GM12878 (cell line): ENCODE data around the gene RAD17. TPM values are rescaled to one million over a fixed set of nuclear protein-coding genes. Genes with fewer than 3 reads are reported as not detected.
A peak's percentile ranks its signal among the peaks of the same experiment; 100 is the strongest.

Source experiments
- ATAC-seq: fragments of 200-7000 bp; cut with Tn5 transposase; 3 replicates; pipeline ENCODE4 v1.9.1; 2020; ENCODE audit warnings: mild to moderate bottlenecking, moderate library complexity
- BruUV-seq: library from RNA; stranded (reverse); fragments of 400-500 nt; replicated peaks from 2 replicates; lab custom pipeline; 2021; lab: Mats Ljungman, UMichigan
- CTCF ChIA-PET: fragments of 300-600 bp; sonication (Branson Sonifier 250); formaldehyde crosslinking; extraction: SDS; loops from one replicate; lab custom pipeline; 2021; ENCODE audit warnings: inconsistent platforms; lab: Yijun Ruan, JAX
- POLR2A ChIA-PET: fragments of 350-600 bp; formaldehyde crosslinking; extraction: SDS; loops from one replicate; lab custom pipeline; 2021; ENCODE audit warnings: inconsistent platforms; lab: Charles Lee
- RAD21 ChIA-PET: fragments of 300-600 bp; sonication (Branson Sonifier 250); formaldehyde crosslinking; loops from one replicate; lab custom pipeline; 2023; ENCODE audit warnings: antibody characterized with exemption; ENCODE audit not compliant: unreplicated experiment; lab: Charles Lee
- SMC1A ChIA-PET: fragments of 300-600 bp; sonication (Branson Sonifier 250); formaldehyde crosslinking; loops from one replicate; lab custom pipeline; 2023; ENCODE audit not compliant: unreplicated experiment, uncharacterized antibody; lab: Charles Lee
- DNase-seq: peaks from one replicate; pipeline ENCODE4 v3.0.0-alpha.2; 2011; ENCODE audit warnings: low read depth, low spot score
- FAIRE-seq: peaks from 3 replicates; lab custom pipeline; 2011; peaks lifted over from hg19 to GRCh38; lab: Jason Lieb, UNC
- H2AFZ ChIP-seq: 2 replicates; pipeline ENCODE4 v1.6.0; 2011; ENCODE audit warnings: low read depth, low read length, control low read depth; ENCODE audit not compliant: control insufficient read depth
- H3K27ac ChIP-seq: 2 replicates; pipeline ENCODE4 v1.5.1; 2011; ENCODE audit warnings: control low read depth; ENCODE audit not compliant: control insufficient read depth, insufficient read depth
- H3K27me3 ChIP-seq, 2 experiments: replicated peaks in 1 of 2; 2 replicates each; pipeline versions ENCODE4 v1.6.0 to v1.6.1; 2011; ENCODE audit warnings: low read length in 1 of 2; ENCODE audit not compliant: control insufficient read depth in 2 of 2, insufficient read depth in 2 of 2
- H3K36me3 ChIP-seq, 2 experiments: 2 replicates each; pipeline ENCODE4 v1.5.1; 2011; ENCODE audit warnings: low read length in 1 of 2; ENCODE audit not compliant: control insufficient read depth in 2 of 2, insufficient read depth in 2 of 2
- H3K4me1 ChIP-seq: 2 replicates; pipeline ENCODE4 v1.6.1; 2011; ENCODE audit warnings: mild to moderate bottlenecking, low read length, moderate library complexity, mixed read lengths; ENCODE audit not compliant: control insufficient read depth, insufficient read depth
- H3K4me2 ChIP-seq: 2 replicates; pipeline ENCODE4 v1.6.0; 2011; ENCODE audit warnings: control low read depth; ENCODE audit not compliant: control insufficient read depth, insufficient read depth
- H3K4me3 ChIP-seq: fragments of 200-600 bp; sonication (generic); 2 replicates; pipeline ENCODE4 v1.5.1; 2016
- H3K79me2 ChIP-seq: 2 replicates; pipeline ENCODE4 v1.6.0; 2011; ENCODE audit warnings: low read length; ENCODE audit not compliant: control insufficient read depth, insufficient read depth
- H3K9ac ChIP-seq: 2 replicates; pipeline ENCODE4 v1.8.0; 2011; ENCODE audit warnings: low read length, control low read depth, mixed read lengths; ENCODE audit not compliant: control insufficient read depth, insufficient read depth
- H3K9me3 ChIP-seq: replicated peaks from 3 replicates; pipeline ENCODE4 v1.5.1; 2011; ENCODE audit warnings: mild to moderate bottlenecking, low read length; ENCODE audit not compliant: control insufficient read depth, insufficient read depth
- H4K20me1 ChIP-seq: 2 replicates; pipeline ENCODE4 v1.6.0; 2011; ENCODE audit not compliant: control insufficient read depth, insufficient read depth
- CBX5 ChIP-seq: sonication (generic); IDR thresholded peaks from 2 replicates; pipeline ENCODE4 v1.6.1; 2016; ENCODE audit warnings: low read depth, moderate library complexity, mild to moderate bottlenecking, inconsistent platforms
- CREB1 ChIP-seq: IDR thresholded peaks from 2 replicates; pipeline ENCODE4 v1.6.1; 2012; ENCODE audit warnings: low read depth, mild to moderate bottlenecking, inconsistent platforms
- DPF2 ChIP-seq: fragments of 450-650 bp; IDR thresholded peaks from 2 replicates; pipeline ENCODE4 v1.6.1; 2017; ENCODE audit warnings: mild to moderate bottlenecking
- ETV6 ChIP-seq, 2 experiments: fragments of 450-650 bp in 1 of 2; IDR thresholded peaks in 1 of 2; conservative IDR thresholded peaks in 1 of 2; 2 replicates each; pipeline ENCODE4 v1.6.1; 2014; ENCODE audit warnings: antibody characterized with exemption in 1 of 2, borderline replicate concordance in 1 of 2, low read depth in 1 of 2, mild to moderate bottlenecking in 1 of 2, moderate library complexity in 1 of 2
- EZH2 ChIP-seq: IDR thresholded peaks from 2 replicates; pipeline ENCODE4 v1.6.1; 2012; ENCODE audit warnings: low read depth, mild to moderate bottlenecking, control low read depth, inconsistent platforms, low read length, borderline replicate concordance; ENCODE audit not compliant: control insufficient read depth
- GATAD2B ChIP-seq: fragments of 450-650 bp; conservative IDR thresholded peaks from 2 replicates; pipeline ENCODE4 v1.6.1; 2017; ENCODE audit warnings: low read depth, mild to moderate bottlenecking, moderate library complexity
- HDAC2 ChIP-seq: fragments of 200-600 bp; sonication (generic); IDR thresholded peaks from 2 replicates; pipeline ENCODE4 v1.6.1; 2017
- IKZF1 ChIP-seq: fragments of 450-650 bp; conservative IDR thresholded peaks from 2 replicates; pipeline ENCODE4 v1.6.1; 2017; ENCODE audit warnings: antibody characterized with exemption, mild to moderate bottlenecking
- IRF4 ChIP-seq: IDR thresholded peaks from 2 replicates; pipeline ENCODE4 v1.6.1; 2011; ENCODE audit warnings: low read depth, low read length
- MEF2B ChIP-seq: fragments of 450-650 bp; IDR thresholded peaks from 2 replicates; pipeline ENCODE4 v1.6.1; 2018; ENCODE audit warnings: mild to moderate bottlenecking, moderate library complexity; ENCODE audit not compliant: partially characterized antibody, poor library complexity, severe bottlenecking
- NFYB ChIP-seq: IDR thresholded peaks from 2 replicates; pipeline ENCODE4 v1.6.1; 2011; ENCODE audit warnings: low read depth, mild to moderate bottlenecking, low read length, improper control_type of control experiment, moderate library complexity; ENCODE audit not compliant: insufficient read depth
- POLR2A ChIP-seq: IDR thresholded peaks from 2 replicates; pipeline ENCODE4 v1.6.1; 2011; ENCODE audit warnings: low read depth, mild to moderate bottlenecking, low read length
- RAD21 ChIP-seq: IDR thresholded peaks from 2 replicates; pipeline ENCODE4 v1.6.1; 2011; ENCODE audit warnings: mild to moderate bottlenecking, low read depth, low read length, moderate library complexity; ENCODE audit not compliant: insufficient read depth
- SRF ChIP-seq, 2 experiments: IDR thresholded peaks; 2 replicates each; pipeline ENCODE4 v1.6.1; 2011; ENCODE audit warnings: low read depth in 2 of 2, low read length in 2 of 2, mild to moderate bottlenecking in 1 of 2, moderate library complexity in 1 of 2
- TBL1XR1 ChIP-seq: IDR thresholded peaks from 2 replicates; pipeline ENCODE4 v1.6.1; 2012; ENCODE audit warnings: low read depth, low read length, improper control_type of control experiment
- ZNF622 ChIP-seq: fragments of 450-650 bp; IDR thresholded peaks from 2 replicates; pipeline ENCODE4 v1.6.1; 2017; ENCODE audit warnings: mild to moderate bottlenecking, inconsistent platforms
- WGBS: methylation state at CpG from one replicate; pipeline ENCODE4 v1.1.6; 2016; ENCODE audit warnings: low lambda C conversion rate; ENCODE audit not compliant: insufficient replicate concordance, insufficient coverage; ENCODE audit errors: missing lambda C conversion rate; 5-methylcytosine and 5-hydroxymethylcytosine counted together
- in situ Hi-C: fragments of 300-500 bp; cut with MboI; formaldehyde crosslinking; loops from 9 replicates; pipeline ENCODE4 v1.14.3; 2018; ENCODE audit warnings: mixed read lengths
- intact Hi-C: fragments of 100-400 bp; cut with micrococcal nuclease; formaldehyde crosslinking; loops from one replicate; pipeline ENCODE4 v1.14.2; 2022; ENCODE audit not compliant: unreplicated experiment
- polyA plus RNA-seq, 11 experiments: library from polyadenylated mRNA; depleted of rRNA in 4 of 11; unstranded in 6 of 11; stranded (reverse) in 5 of 11; fragments of >200 nt; fragmentation: Nextera tagmentation in 4 of 11; fragmentation: Illumina TruSeq in 1 of 11; extraction: Ambion mirVana in 4 of 11; extraction: Trizol in 1 of 11; gene quantifications; 1 replicate in 1 of 11; 2 replicates in 10 of 11; pipeline versions ENCODE4 v1.2.1 to v1.2.3, GENCODE V29; 2011 to 2016; ENCODE audit warnings: inconsistent platforms in 2 of 11, missing spikeins in 2 of 11, low read depth in 1 of 11
- total RNA-seq, 4 experiments: library from RNA; depleted of rRNA in 3 of 4; stranded (reverse); fragments of >200 nt in 3 of 4; fragmentation: Illumina TruSeq in 1 of 4; extraction: Trizol in 1 of 4; gene quantifications; 2 replicates each; pipeline versions ENCODE4 v1.2.1 to v1.2.3, GENCODE V29; 2013 to 2021
- TF ChIP-seq, protein P1 (sequence below): IDR thresholded peaks from 2 replicates; pipeline ENCODE4 v1.6.1; 2011; ENCODE audit warnings: low read depth, mild to moderate bottlenecking, low read length, moderate library complexity, borderline replicate concordance; ENCODE audit errors: extremely low read depth
- TF ChIP-seq, protein P2 (sequence below): fragments of 450-650 bp; IDR thresholded peaks from 2 replicates; pipeline ENCODE4 v1.6.1; 2016; ENCODE audit warnings: mild to moderate bottlenecking, moderate library complexity, borderline replicate concordance

RAD17 gene
- total and polyA plus RNA-seq, 10 of the 15 experiments (the other 5 are each of a cell fraction or from before 2014, with no cell fraction given): 23.9 to 55.4 (median 44.5) TPM

DNA sequence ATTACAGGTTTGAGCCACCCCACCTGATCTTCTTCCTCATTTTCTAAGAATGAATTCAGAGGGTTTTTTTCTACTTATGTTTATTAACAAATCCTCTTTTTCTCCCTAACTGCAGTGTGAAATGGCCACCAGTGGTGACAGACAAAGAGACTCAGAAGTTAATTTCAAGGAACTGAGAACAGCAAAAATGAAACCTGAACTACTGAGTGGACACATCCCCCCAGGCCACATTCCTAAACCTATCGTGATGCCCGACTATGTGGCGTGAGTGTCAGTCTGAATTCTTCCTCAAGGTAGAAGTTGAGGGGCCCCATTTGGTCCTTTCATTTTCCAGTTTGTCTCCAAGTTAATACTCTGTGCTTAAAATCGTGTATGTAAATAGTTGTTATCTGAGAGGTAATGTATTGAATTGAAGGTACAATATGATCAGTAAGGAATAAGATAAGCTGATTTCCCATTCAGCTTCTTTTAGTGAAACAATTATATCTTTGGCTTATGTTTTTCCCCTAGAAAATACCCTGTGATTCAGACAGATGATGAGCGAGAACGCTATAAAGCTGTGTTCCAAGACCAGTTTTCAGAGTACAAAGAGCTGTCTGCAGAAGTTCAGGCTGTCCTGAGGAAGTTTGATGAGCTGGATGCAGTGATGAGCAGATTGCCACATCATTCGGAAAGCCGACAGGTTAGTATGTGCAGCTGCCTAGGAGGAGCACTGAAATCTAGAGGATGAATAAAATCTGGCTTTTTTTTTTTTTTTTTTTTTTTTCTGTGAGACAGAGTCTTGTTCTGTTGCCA is 63.0 kb downstream of the RAD17 start:
- Histone ChIP-seq H3K36me3 (no peaks in the 10 kb centered on the region), H3K4me2 (peak overlapping the region; percentile 48), H4K20me1 (no peaks in the 10 kb centered on the region), H3K9me3 (no peaks in the 10 kb centered on the region), H3K4me1 (peaks cover 9% of the 10 kb centered on the region; the same call in 1 of the 2 replicates), H3K4me3 (peak overlapping the region; percentile 31), H2AFZ (peak overlapping the region; percentile 75), H3K27me3 (no peaks in the 10 kb centered on the region), H3K9ac (peak overlapping the region; percentile 50), H3K27ac (peak overlapping the region; percentile 76), H3K79me2 (no peaks in the 10 kb centered on the region)
- peak; percentile 64 for DNase-seq
- WGBS: 1% methylated on average over 8 of the region's 8 CpGs
- peak; percentile 76 for FAIRE-seq
- peak; percentile 90 for ATAC-seq
- in situ Hi-C loops (no loop called here), intact Hi-C loops (loop anchor here (1.0 to 10.0 kb wide), 3 partner anchors 35 to 60 kb away; partner anchors contain the start of gene OCLN)
- ChIA-PET CTCF (interaction anchor here (0.6 to 1.7 kb wide), 5 partner anchors 35 to 339 kb away, joined by 3 to 5 read pairs (median 3); partner anchors contain the start of gene SLC30A5), POLR2A (interaction anchor here (0.5 to 1.1 kb wide), 7 partner anchors 16 to 437 kb away, joined by 3 to 9 read pairs (median 3); partner anchors contain the start of genes AK6, RAD17 and TAF9), SMC1A (interaction anchor here (0.6 to 1.4 kb wide), 8 partner anchors 12 to 620 kb away, joined by 3 to 13 read pairs (median 4); partner anchors contain the start of gene RAD17), RAD21 (interaction anchor here (0.6 to 1.9 kb wide), 7 partner anchors 10 to 339 kb away, joined by 3 to 16 read pairs (median 4); partner anchors contain the start of genes OCLN and SLC30A5)
- TSS peak; percentile 86 for BruUV-seq
- TF ChIP-seq ETV6 (conservative IDR thresholded peaks at IDR 0.05 in 1 of 2, IDR thresholded peaks at IDR 0.05 in 1 of 2; ENCODE audit: borderline replicate concordance in 1 of 2, low read depth in 1 of 2) (peak in 1 of 2 experiments; percentile 6; a peak in 1 of 4 replicates), MEF2B (no peak), SRF (IDR thresholded peaks at IDR 0.05; ENCODE audit: low read depth in 2 of 2, low read length in 2 of 2) (no peak), HDAC2 (no peak), DPF2 (peak; percentile 39; the same call in 1 of the 2 replicates), IRF4 (peak; percentile 62; the same call in 1 of the 2 replicates), IKZF1 (peak; percentile 78), TBL1XR1 (no peak), RAD21 (peak; percentile 30; the same call in 1 of the 2 replicates), NFYB (no peak), GATAD2B (no peak; the same call in 1 of the 2 replicates), POLR2A (no peak), CREB1 (no peak; the same call in none of the 2 replicates), EZH2 (no peak), CBX5 (no peak; the same call in 1 of the 2 replicates), ZNF622 (no peak)
- TF ChIP-seq, protein P1, sequence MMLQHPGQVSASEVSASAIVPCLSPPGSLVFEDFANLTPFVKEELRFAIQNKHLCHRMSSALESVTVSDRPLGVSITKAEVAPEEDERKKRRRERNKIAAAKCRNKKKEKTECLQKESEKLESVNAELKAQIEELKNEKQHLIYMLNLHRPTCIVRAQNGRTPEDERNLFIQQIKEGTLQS: no peak
- TF ChIP-seq, protein P2, sequence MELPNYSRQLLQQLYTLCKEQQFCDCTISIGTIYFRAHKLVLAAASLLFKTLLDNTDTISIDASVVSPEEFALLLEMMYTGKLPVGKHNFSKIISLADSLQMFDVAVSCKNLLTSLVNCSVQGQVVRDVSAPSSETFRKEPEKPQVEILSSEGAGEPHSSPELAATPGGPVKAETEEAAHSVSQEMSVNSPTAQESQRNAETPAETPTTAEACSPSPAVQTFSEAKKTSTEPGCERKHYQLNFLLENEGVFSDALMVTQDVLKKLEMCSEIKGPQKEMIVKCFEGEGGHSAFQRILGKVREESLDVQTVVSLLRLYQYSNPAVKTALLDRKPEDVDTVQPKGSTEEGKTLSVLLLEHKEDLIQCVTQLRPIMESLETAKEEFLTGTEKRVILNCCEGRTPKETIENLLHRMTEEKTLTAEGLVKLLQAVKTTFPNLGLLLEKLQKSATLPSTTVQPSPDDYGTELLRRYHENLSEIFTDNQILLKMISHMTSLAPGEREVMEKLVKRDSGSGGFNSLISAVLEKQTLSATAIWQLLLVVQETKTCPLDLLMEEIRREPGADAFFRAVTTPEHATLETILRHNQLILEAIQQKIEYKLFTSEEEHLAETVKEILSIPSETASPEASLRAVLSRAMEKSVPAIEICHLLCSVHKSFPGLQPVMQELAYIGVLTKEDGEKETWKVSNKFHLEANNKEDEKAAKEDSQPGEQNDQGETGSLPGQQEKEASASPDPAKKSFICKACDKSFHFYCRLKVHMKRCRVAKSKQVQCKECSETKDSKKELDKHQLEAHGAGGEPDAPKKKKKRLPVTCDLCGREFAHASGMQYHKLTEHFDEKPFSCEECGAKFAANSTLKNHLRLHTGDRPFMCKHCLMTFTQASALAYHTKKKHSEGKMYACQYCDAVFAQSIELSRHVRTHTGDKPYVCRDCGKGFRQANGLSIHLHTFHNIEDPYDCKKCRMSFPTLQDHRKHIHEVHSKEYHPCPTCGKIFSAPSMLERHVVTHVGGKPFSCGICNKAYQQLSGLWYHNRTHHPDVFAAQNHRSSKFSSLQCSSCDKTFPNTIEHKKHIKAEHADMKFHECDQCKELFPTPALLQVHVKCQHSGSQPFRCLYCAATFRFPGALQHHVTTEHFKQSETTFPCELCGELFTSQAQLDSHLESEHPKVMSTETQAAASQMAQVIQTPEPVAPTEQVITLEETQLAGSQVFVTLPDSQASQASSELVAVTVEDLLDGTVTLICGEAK: no peak
